ENCODE results near the gene PARP14.

DNA sequence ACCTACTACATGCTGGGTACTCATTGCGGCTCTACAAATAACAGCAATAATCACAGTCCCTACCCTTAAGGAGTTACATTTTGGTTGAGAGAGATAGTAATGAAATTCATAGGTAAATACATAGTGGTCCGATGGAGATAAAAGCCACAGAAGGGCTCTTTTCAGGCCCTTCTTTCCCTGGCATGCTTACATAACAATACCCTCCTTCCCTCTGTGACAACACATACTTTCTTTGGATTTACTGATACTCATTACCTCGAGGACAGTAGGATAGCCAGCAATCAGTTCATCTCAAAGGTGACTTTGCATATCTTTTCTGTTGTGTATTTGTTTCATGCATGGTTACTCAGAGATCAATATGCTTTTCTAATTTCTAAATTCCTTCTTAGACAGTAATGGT lies 58.5 kb downstream of the PARP14 start:
- TF ChIP-seq POLR2A (IDR thresholded peaks at IDR 0.05; ENCODE audit: low read depth, low read length): no peak
- no peak for TF ChIP-seq POLR2AphosphoS5 (IDR thresholded peaks at IDR 0.05; ENCODE audit: low read depth, low read length)
- TF ChIP-seq TAF1 (IDR thresholded peaks at IDR 0.05; ENCODE audit: borderline replicate concordance, low read depth, low read length): no peak

All from GM12892 (cell line).